ENCODE measurements around the gene ARHGEF38.

DNA sequence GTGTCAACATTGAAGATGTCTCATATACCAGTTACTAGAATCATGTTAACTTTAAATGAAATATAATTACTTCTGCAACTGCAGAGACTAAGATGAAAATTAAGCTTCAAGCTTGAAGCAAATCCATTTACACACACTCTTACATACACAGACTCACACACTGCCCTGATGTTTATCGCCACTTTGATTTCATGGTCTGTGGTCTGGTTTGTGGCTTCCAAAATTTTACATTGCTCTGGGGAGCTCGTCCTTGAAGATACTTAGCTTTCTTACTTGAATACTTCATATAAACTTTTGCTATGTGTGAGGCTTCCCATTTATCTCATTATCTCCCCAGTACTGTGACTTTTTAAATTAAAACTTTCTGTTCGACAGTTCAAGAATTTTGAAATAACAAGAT lies 35.8 kb downstream of the ARHGEF38 start:
- TF ChIP-seq NFIC (IDR thresholded peaks at IDR 0.05) (no peak), TAF1 (IDR thresholded peaks at IDR 0.05; ENCODE audit: low read depth) (no peak), YY1 (IDR thresholded peaks at IDR 0.05; ENCODE audit: low read depth) (no peak), RAD21 (IDR thresholded peaks at IDR 0.05; ENCODE audit: low read depth) (no peak), ZBTB7A (IDR thresholded peaks at IDR 0.05; ENCODE audit: low read depth) (no peak), EGR1 (IDR thresholded peaks at IDR 0.05) (no peak)
- TF ChIP-seq, protein P1, sequence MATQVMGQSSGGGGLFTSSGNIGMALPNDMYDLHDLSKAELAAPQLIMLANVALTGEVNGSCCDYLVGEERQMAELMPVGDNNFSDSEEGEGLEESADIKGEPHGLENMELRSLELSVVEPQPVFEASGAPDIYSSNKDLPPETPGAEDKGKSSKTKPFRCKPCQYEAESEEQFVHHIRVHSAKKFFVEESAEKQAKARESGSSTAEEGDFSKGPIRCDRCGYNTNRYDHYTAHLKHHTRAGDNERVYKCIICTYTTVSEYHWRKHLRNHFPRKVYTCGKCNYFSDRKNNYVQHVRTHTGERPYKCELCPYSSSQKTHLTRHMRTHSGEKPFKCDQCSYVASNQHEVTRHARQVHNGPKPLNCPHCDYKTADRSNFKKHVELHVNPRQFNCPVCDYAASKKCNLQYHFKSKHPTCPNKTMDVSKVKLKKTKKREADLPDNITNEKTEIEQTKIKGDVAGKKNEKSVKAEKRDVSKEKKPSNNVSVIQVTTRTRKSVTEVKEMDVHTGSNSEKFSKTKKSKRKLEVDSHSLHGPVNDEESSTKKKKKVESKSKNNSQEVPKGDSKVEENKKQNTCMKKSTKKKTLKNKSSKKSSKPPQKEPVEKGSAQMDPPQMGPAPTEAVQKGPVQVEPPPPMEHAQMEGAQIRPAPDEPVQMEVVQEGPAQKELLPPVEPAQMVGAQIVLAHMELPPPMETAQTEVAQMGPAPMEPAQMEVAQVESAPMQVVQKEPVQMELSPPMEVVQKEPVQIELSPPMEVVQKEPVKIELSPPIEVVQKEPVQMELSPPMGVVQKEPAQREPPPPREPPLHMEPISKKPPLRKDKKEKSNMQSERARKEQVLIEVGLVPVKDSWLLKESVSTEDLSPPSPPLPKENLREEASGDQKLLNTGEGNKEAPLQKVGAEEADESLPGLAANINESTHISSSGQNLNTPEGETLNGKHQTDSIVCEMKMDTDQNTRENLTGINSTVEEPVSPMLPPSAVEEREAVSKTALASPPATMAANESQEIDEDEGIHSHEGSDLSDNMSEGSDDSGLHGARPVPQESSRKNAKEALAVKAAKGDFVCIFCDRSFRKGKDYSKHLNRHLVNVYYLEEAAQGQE (IDR thresholded peaks at IDR 0.05; ENCODE audit: low read depth) = no peak
- TF ChIP-seq, protein P2, sequence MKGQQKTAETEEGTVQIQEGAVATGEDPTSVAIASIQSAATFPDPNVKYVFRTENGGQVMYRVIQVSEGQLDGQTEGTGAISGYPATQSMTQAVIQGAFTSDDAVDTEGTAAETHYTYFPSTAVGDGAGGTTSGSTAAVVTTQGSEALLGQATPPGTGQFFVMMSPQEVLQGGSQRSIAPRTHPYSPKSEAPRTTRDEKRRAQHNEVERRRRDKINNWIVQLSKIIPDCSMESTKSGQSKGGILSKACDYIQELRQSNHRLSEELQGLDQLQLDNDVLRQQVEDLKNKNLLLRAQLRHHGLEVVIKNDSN (IDR thresholded peaks at IDR 0.05) = no peak
- TF ChIP-seq, protein P3, sequence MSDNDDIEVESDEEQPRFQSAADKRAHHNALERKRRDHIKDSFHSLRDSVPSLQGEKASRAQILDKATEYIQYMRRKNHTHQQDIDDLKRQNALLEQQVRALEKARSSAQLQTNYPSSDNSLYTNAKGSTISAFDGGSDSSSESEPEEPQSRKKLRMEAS (IDR thresholded peaks at IDR 0.05) = no peak
